ENCODE data around the gene MAP3K5. TPM values are rescaled to one million over a fixed set of nuclear protein-coding genes. Genes with fewer than 3 reads are reported as not detected.
A peak's percentile ranks its signal among the peaks of the same experiment; 100 is the strongest.

The MAP3K5 gene
- total and polyA plus RNA-seq, 9 of the 15 experiments (the other 6 are each of a cell fraction or from before 2014, with no cell fraction given), result 2.2 to 13.0 (median 9.9) TPM

GRCh38 chr6:136740050-136740974 lies 52.0 kb downstream of the MAP3K5 start (continued):
- TF ChIP-seq HES1 (IDR thresholded peaks at IDR 0.05; ENCODE audit: low read depth) (no peak), ARID3A (IDR thresholded peaks at IDR 0.05; ENCODE audit: borderline replicate concordance, low read depth, low read length) (no peak), FOXP1 (CRISPR knock-in tag; IDR thresholded peaks at IDR 0.05) (no peak), ZKSCAN8 (CRISPR knock-in tag; IDR thresholded peaks at IDR 0.05) (0 out of 2 replicates have a peak, but pooled peaks have one; percentile 52), E2F1 (CRISPR knock-in tag; IDR thresholded peaks at IDR 0.05) (no peak), PCBP1 (IDR thresholded peaks at IDR 0.05; ENCODE audit: low read depth, low read length, poor library complexity, severe bottlenecking) (no peak), SP1 (CRISPR knock-in tag; IDR thresholded peaks at IDR 0.05) (no peak), ZNF239 (CRISPR knock-in tag; IDR thresholded peaks at IDR 0.05) (no peak), ZNF695 (CRISPR knock-in tag; IDR thresholded peaks at IDR 0.05) (no peak), ZNF583 (CRISPR knock-in tag; IDR thresholded peaks at IDR 0.05) (no peak), PKNOX1 (IDR thresholded peaks at IDR 0.05) (peak; percentile 31; the same call in 1 of the 2 replicates), THAP7 (CRISPR knock-in tag; IDR thresholded peaks at IDR 0.05) (no peak), THRB (CRISPR knock-in tag; conservative IDR thresholded peaks at IDR 0.05) (no peak), ETV1 (tag; conservative IDR thresholded peaks at IDR 0.05; ENCODE audit: low read depth) (no peak), MAFG (tag; conservative IDR thresholded peaks at IDR 0.05) (peak; percentile 40; the same call in 1 of the 2 replicates), ZNF175 (CRISPR knock-in tag; IDR thresholded peaks at IDR 0.05; ENCODE audit: low read depth) (0 out of 2 replicates have a peak, but pooled peaks have one; percentile 15), DPF2 (IDR thresholded peaks at IDR 0.05) (no peak), ZNF512 (tag; IDR thresholded peaks at IDR 0.05) (no peak), ELF1 (tag; IDR thresholded peaks at IDR 0.05) (no peak)
